ENCODE data around the gene SYNDIG1.

DNA sequence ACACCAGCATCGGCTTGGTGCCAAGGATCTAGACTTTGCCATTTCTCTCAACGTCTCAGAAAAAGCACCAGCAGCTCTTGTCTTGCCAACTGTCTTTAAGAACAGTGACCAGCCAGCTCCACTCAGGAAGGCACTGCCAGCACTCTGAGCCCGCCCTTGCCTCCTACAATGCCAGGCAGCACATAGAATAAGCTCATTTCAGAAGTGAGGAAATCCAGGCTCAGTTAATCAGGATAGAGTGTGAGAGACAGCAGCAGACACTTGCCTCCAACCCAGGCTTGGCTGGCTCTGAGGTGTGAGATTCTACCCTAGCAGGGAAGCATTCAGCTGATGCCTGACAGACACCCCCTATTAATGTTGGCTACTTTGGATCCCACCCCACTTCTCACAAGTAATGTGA lies 4.3 kb upstream of the SYNDIG1 start:
- TF ChIP-seq, protein P1, sequence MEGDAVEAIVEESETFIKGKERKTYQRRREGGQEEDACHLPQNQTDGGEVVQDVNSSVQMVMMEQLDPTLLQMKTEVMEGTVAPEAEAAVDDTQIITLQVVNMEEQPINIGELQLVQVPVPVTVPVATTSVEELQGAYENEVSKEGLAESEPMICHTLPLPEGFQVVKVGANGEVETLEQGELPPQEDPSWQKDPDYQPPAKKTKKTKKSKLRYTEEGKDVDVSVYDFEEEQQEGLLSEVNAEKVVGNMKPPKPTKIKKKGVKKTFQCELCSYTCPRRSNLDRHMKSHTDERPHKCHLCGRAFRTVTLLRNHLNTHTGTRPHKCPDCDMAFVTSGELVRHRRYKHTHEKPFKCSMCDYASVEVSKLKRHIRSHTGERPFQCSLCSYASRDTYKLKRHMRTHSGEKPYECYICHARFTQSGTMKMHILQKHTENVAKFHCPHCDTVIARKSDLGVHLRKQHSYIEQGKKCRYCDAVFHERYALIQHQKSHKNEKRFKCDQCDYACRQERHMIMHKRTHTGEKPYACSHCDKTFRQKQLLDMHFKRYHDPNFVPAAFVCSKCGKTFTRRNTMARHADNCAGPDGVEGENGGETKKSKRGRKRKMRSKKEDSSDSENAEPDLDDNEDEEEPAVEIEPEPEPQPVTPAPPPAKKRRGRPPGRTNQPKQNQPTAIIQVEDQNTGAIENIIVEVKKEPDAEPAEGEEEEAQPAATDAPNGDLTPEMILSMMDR (conservative IDR thresholded peaks at IDR 0.05; ENCODE audit: low read depth, low read length): no peak
- no peak for TF ChIP-seq SMC3 (IDR thresholded peaks at IDR 0.05; ENCODE audit: low read depth, low read length)
- TF ChIP-seq MAZ (IDR thresholded peaks at IDR 0.05; ENCODE audit: borderline replicate concordance, low read depth, low read length): no peak
- no peak for TF ChIP-seq RCOR1 (IDR thresholded peaks at IDR 0.05; ENCODE audit: insufficient replicate concordance, low read length)
- TF ChIP-seq POLR2A (IDR thresholded peaks at IDR 0.05; ENCODE audit: low read depth, low read length): no peak
- TF ChIP-seq RAD21 (IDR thresholded peaks at IDR 0.05; ENCODE audit: low read length): no peak
- no peak for TF ChIP-seq CHD1 (IDR thresholded peaks at IDR 0.05; ENCODE audit: low read depth, low read length)
- TF ChIP-seq RFX5 (IDR thresholded peaks at IDR 0.05; ENCODE audit: low read depth, low read length): no peak
- no peak for TF ChIP-seq MXI1 (IDR thresholded peaks at IDR 0.05; ENCODE audit: borderline replicate concordance, low read depth, low read length)
- TF ChIP-seq, protein P2, sequence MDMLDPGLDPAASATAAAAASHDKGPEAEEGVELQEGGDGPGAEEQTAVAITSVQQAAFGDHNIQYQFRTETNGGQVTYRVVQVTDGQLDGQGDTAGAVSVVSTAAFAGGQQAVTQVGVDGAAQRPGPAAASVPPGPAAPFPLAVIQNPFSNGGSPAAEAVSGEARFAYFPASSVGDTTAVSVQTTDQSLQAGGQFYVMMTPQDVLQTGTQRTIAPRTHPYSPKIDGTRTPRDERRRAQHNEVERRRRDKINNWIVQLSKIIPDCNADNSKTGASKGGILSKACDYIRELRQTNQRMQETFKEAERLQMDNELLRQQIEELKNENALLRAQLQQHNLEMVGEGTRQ (IDR thresholded peaks at IDR 0.05; ENCODE audit: low read depth, low read length): no peak
- TF ChIP-seq BHLHE40 (IDR thresholded peaks at IDR 0.05; ENCODE audit: low read depth, low read length): no peak
- no peak for TF ChIP-seq CEBPB (IDR thresholded peaks at IDR 0.05; ENCODE audit: low read depth, low read length)

All from IMR-90 (cell line).